H1 (cell line): ENCODE measurements around the gene NANOS2. TPM values are rescaled to one million over a fixed set of nuclear protein-coding genes. Genes with fewer than 3 reads are reported as not detected.
A peak's percentile ranks its signal among the peaks of the same experiment; 100 is the strongest.

Source experiments
- ASH2L ChIP-seq: fragments of 200-600, 300-600 bp; sonication (generic); IDR thresholded peaks from one replicate; pipeline ENCODE4 v1.7.1; 2017; ENCODE audit warnings: low read length
- BCL11A ChIP-seq, 2 experiments: IDR thresholded peaks; one replicate each; pipeline ENCODE4 v1.6.1; 2011; ENCODE audit warnings: low read depth in 2 of 2, low read length in 2 of 2, mild to moderate bottlenecking in 2 of 2
- CHD2 ChIP-seq: IDR thresholded peaks from 2 replicates; pipeline ENCODE4 v1.6.1; 2012; ENCODE audit warnings: low read length, improper control_type of control experiment
- GABPA ChIP-seq: IDR thresholded peaks from 2 replicates; pipeline ENCODE4 v1.6.1; 2011; ENCODE audit warnings: mild to moderate bottlenecking, low read length, moderate library complexity, borderline replicate concordance; ENCODE audit not compliant: insufficient read depth
- GTF2F1 ChIP-seq: IDR thresholded peaks from 2 replicates; pipeline ENCODE4 v1.6.1; 2012; ENCODE audit warnings: low read depth, low read length, improper control_type of control experiment, borderline replicate concordance
- KDM1A ChIP-seq: fragments of 200-600, 300-600 bp; sonication (generic); IDR thresholded peaks from 2 replicates; pipeline ENCODE4 v1.7.1; 2016; ENCODE audit warnings: mild to moderate bottlenecking, low read length, borderline replicate concordance
- NRF1 ChIP-seq: IDR thresholded peaks from 2 replicates; pipeline ENCODE4 v1.6.1; 2011; ENCODE audit warnings: mild to moderate bottlenecking, low read depth, low read length, improper control_type of control experiment
- PHF8 ChIP-seq: fragments of 200-600 bp; sonication (generic); conservative IDR thresholded peaks from 2 replicates; pipeline ENCODE4 v1.7.1; 2012; ENCODE audit warnings: low read depth, mild to moderate bottlenecking, inconsistent platforms, low read length, moderate library complexity
- POLR2AphosphoS5 ChIP-seq: IDR thresholded peaks from 2 replicates; pipeline ENCODE4 v1.6.1; 2011; ENCODE audit warnings: low read depth, low read length
- polyA plus RNA-seq, 7 experiments: library from polyadenylated mRNA; depleted of rRNA in 3 of 7; stranded (reverse) in 5 of 7; unstranded in 2 of 7; fragments of >200 nt in 5 of 7; fragments of 200-250 nt in 2 of 7; gene quantifications; 1 replicate in 5 of 7; 2 replicates in 1 of 7; 4 replicates in 1 of 7; pipeline versions ENCODE4 v1.2.1 to v1.2.3, GENCODE V29; 2011 to 2013; ENCODE audit warnings: missing spikeins in 2 of 7, mixed read lengths in 2 of 7
- total RNA-seq: library from RNA; stranded (reverse); fragmentation: NEBNext Ultra II Directional; extraction: Animal tissue kit (Norgen Biotek cat#: 25700); gene quantifications from 2 replicates; pipeline ENCODE4 v1.2.1, GENCODE V29; 2021
- TF ChIP-seq, protein P1 (sequence below), 3 experiments: IDR thresholded peaks; 1 replicate in 2 of 3; 2 replicates in 1 of 3; pipeline versions ENCODE4 v1.5.1 to v1.6.1; 2011; ENCODE audit warnings: low read length in 3 of 3, mild to moderate bottlenecking in 3 of 3, inconsistent platforms in 2 of 3, low read depth in 1 of 3, moderate library complexity in 1 of 3; ENCODE audit not compliant: insufficient read depth in 1 of 3; ENCODE audit errors: control extremely low read depth in 1 of 3

The NANOS2 gene
- total and polyA plus RNA-seq, 2 of the 8 experiments (the other 6 are each of a cell fraction or from before 2014, with no cell fraction given) = 0.20 TPM; not detected in 1

DNA sequence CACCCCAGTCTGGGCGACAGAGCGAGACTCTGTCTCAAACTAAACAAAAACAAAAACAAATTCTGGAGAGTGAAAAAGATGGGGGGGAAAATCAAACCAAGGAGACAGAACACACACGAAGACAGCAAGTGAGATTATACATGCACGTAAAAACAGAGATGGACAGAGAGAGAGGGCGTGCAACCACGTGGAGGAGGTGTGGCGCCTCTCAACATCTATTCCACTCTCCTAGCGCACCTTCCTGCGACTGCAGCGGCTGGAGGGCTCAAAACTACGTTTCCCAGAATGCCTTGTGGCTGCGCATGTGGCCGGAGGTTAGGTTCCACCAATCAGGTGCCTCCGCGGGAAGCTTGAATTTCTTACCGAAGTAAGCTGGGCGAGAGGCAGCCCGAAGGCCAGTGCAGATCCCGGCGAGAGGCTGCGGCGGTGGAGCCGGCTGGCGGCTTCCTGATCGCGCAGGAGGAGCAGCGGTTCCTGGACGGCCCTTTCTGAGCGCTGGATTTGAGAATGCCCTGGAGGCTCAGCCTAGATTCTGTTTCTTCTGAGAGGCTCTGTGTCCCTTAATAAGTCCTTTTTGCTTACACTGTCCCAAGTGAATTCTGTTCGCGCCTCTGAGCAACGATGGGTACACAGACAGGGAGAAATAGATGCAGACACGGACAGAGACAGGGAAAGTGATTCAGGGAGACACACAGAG lies 13.1 kb upstream of the NANOS2 start (continued):
- TF ChIP-seq, protein P1, sequence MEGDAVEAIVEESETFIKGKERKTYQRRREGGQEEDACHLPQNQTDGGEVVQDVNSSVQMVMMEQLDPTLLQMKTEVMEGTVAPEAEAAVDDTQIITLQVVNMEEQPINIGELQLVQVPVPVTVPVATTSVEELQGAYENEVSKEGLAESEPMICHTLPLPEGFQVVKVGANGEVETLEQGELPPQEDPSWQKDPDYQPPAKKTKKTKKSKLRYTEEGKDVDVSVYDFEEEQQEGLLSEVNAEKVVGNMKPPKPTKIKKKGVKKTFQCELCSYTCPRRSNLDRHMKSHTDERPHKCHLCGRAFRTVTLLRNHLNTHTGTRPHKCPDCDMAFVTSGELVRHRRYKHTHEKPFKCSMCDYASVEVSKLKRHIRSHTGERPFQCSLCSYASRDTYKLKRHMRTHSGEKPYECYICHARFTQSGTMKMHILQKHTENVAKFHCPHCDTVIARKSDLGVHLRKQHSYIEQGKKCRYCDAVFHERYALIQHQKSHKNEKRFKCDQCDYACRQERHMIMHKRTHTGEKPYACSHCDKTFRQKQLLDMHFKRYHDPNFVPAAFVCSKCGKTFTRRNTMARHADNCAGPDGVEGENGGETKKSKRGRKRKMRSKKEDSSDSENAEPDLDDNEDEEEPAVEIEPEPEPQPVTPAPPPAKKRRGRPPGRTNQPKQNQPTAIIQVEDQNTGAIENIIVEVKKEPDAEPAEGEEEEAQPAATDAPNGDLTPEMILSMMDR (IDR thresholded peaks at IDR 0.05; ENCODE audit: control extremely low read depth in 1 of 3, insufficient read depth in 1 of 3, low read depth in 1 of 3, low read length in 3 of 3) = peak; percentile 6 to 33 (median 33); a peak in 2 of 4 replicates
- TF ChIP-seq NRF1 (peak; percentile 38), ASH2L (peak; percentile 64), PHF8 (peak; percentile 61; the same call in 1 of the 2 replicates), CHD2 (peak; percentile 88), POLR2AphosphoS5 (peak; percentile 85), KDM1A (no peak), GABPA (no peak), GTF2F1 (no peak), BCL11A (IDR thresholded peaks at IDR 0.05; ENCODE audit: low read depth in 2 of 2, low read length in 2 of 2) (no peak)
